CD4-positive, alpha-beta memory T cell (primary cell): ENCODE results near the gene TACC2. TPM values are rescaled to one million over a fixed set of nuclear protein-coding genes. Genes with fewer than 3 reads are reported as not detected.
A peak's percentile ranks its signal among the peaks of the same experiment; 100 is the strongest.

ENCODE experiments used
- CTCF ChIA-PET: fragments of 350-600 bp; sonication (Branson Sonifier 250); formaldehyde crosslinking; loops from one replicate; lab custom pipeline; 2021; ENCODE audit warnings: inconsistent platforms; ENCODE audit not compliant: partially characterized antibody; lab: Charles Lee
- POLR2A ChIA-PET: fragments of 350-600 bp; sonication (Branson Sonifier 250); formaldehyde crosslinking; loops from one replicate; lab custom pipeline; 2021; ENCODE audit not compliant: partially characterized antibody; lab: Charles Lee
- DNase-seq, 5 donors: peaks; one replicate each; pipeline versions ENCODE4 v3.0.0 to v3.0.0-alpha.2; 2020 to 2022; ENCODE audit warnings: mixed read lengths in 1 of 5
- H3K27ac ChIP-seq: one replicate; pipeline ENCODE4 v1.7.0; 2013; ENCODE audit warnings: low read depth, low read length
- H3K27me3 ChIP-seq: 2 replicates; pipeline ENCODE4 v1.7.0; 2013; ENCODE audit warnings: mild to moderate bottlenecking, low read length, moderate library complexity; ENCODE audit not compliant: insufficient read depth
- H3K36me3 ChIP-seq: 2 replicates; pipeline ENCODE4 v1.7.0; 2013; ENCODE audit warnings: mild to moderate bottlenecking, low read length, moderate library complexity; ENCODE audit not compliant: insufficient read depth
- H3K4me1 ChIP-seq: 2 replicates; pipeline ENCODE4 v1.7.0; 2013; ENCODE audit warnings: mild to moderate bottlenecking, low read length, moderate library complexity; ENCODE audit not compliant: insufficient read depth
- H3K4me3 ChIP-seq, 2 donors: one replicate each; pipeline ENCODE4 v1.7.0; 2013; ENCODE audit warnings: low read length in 2 of 2, mild to moderate bottlenecking in 1 of 2
- H3K9me3 ChIP-seq, 2 donors: one replicate each; pipeline ENCODE4 v1.7.0; 2013; ENCODE audit warnings: low read length in 2 of 2, control low read depth in 1 of 2; ENCODE audit not compliant: control insufficient read depth in 1 of 2
- H3K27ac Mint-ChIP-seq, 7 donors: one replicate each; pipeline ENCODE4 v1.8.0; 2020 to 2021; ENCODE audit warnings: mixed read lengths in 7 of 7, mild to moderate bottlenecking in 6 of 7, inconsistent platforms in 3 of 7, moderate library complexity in 3 of 7
- H3K27me3 Mint-ChIP-seq, 2 donors: one replicate each; pipeline ENCODE4 v1.8.0; 2020 to 2021; ENCODE audit warnings: mixed read lengths in 2 of 2
- H3K36me3 Mint-ChIP-seq, 2 donors: one replicate each; pipeline ENCODE4 v1.8.0; 2020 to 2021; ENCODE audit warnings: mixed read lengths in 2 of 2, inconsistent platforms in 1 of 2, mild to moderate bottlenecking in 1 of 2
- H3K4me1 Mint-ChIP-seq, 4 donors: one replicate each; pipeline ENCODE4 v1.8.0; 2020 to 2021; ENCODE audit warnings: mixed read lengths in 4 of 4, mild to moderate bottlenecking in 1 of 4
- H3K4me3 Mint-ChIP-seq, 8 donors: one replicate each; pipeline ENCODE4 v1.8.0; 2020 to 2021; ENCODE audit warnings: mixed read lengths in 8 of 8, mild to moderate bottlenecking in 7 of 8, moderate library complexity in 6 of 8, inconsistent platforms in 3 of 8
- H3K9me3 Mint-ChIP-seq, 8 donors: one replicate each; pipeline ENCODE4 v1.8.0; 2020 to 2021; ENCODE audit warnings: mixed read lengths in 8 of 8, mild to moderate bottlenecking in 5 of 8, inconsistent platforms in 3 of 8, moderate library complexity in 1 of 8
- intact Hi-C: fragments of 100-400 bp; cut with micrococcal nuclease; formaldehyde crosslinking; loops from one replicate; pipeline ENCODE4 v1.15.1; 2023
- polyA plus RNA-seq, 2 donors: library from polyadenylated mRNA; unstranded; fragments of 300-500 nt; fragmentation: Illumina TruSeq; gene quantifications; one replicate each; pipeline ENCODE4 v1.2.3, GENCODE V29; 2021
- total RNA-seq, 2 experiments: library from RNA; stranded (reverse); gene quantifications; one replicate each; pipeline ENCODE4 v1.2.3, GENCODE V29; 2021

The TACC2 gene
- total and polyA plus RNA-seq, 4 experiments from 2014 or later, result not detected

GRCh38 chr10:122052701-122053100 is 63.7 kb downstream of the TACC2 start:
- Mint-ChIP-seq H3K27me3 (peaks cover 4 to 5% of the 10 kb centered on the region in 2 donors), H3K4me3 (no peak overlapping the region), H3K9me3 (peaks cover 0 to 4% (median 3%) of the 10 kb centered on the region in 8 donors), H3K36me3 (no peaks in the 10 kb centered on the region), H3K4me1 (no peaks in the 10 kb centered on the region), H3K27ac (no peak overlapping the region)
- no peak overlapping the region for H3K27ac ChIP-seq
- no peak overlapping the region for H3K4me3 ChIP-seq
- intact Hi-C loops, result no loop called here
- no peaks in the 10 kb centered on the region for H3K27me3 ChIP-seq
- H3K4me1 ChIP-seq, result no peaks in the 10 kb centered on the region
- no peak for DNase-seq
- ChIA-PET POLR2A (no interaction called here), CTCF (interaction anchor here (0.6 kb wide), 1 partner anchor 167 kb away, joined by 3 read pairs; no protein-coding TSS in a partner anchor)
- H3K36me3 ChIP-seq, result no peaks in the 10 kb centered on the region
- H3K9me3 ChIP-seq, result no peaks in the 10 kb centered on the region

- Histone ChIP-seq H3K4me3 (no peak overlapping the region), H3K9me3 (no peaks in the 10 kb centered on the region), H3K27ac (no peak overlapping the region), H3K27me3 (no peaks in the 10 kb centered on the region), H3K36me3 (no peaks in the 10 kb centered on the region), H3K4me1 (no peaks in the 10 kb centered on the region)
- no peak for DNase-seq
- Mint-ChIP-seq H3K4me1 (no peaks in the 10 kb centered on the region), H3K27me3 (peaks cover 4 to 8% of the 10 kb centered on the region in 2 donors), H3K27ac (no peak overlapping the region), H3K4me3 (no peak overlapping the region), H3K36me3 (no peaks in the 10 kb centered on the region), H3K9me3 (peaks cover 0 to 4% (median 3%) of the 10 kb centered on the region in 8 donors)
- ChIA-PET POLR2A (no interaction called here), CTCF (no interaction called here)
- intact Hi-C loops, result no loop called here
Measured at GRCh38 chr10:122053314-122053713, 64.4 kb downstream of the TACC2 start.

GRCh38 chr10:122054048-122055025 is 65.4 kb downstream of the TACC2 start:
- POLR2A ChIA-PET, result no interaction called here
- DNase-seq, result no peak
- H3K4me1 ChIP-seq, result no peaks in the 10 kb centered on the region
- peaks cover 4 to 8% of the 10 kb centered on the region in 2 donors for H3K27me3 Mint-ChIP-seq
- H3K36me3 ChIP-seq, result no peaks in the 10 kb centered on the region
- H3K4me3 ChIP-seq, result no peak overlapping the region
- H3K4me3 Mint-ChIP-seq, result no peak overlapping the region
- intact Hi-C loops, result no loop called here
- no peak overlapping the region for H3K27ac Mint-ChIP-seq
- no peak overlapping the region for H3K27ac ChIP-seq
- H3K4me1 Mint-ChIP-seq, result no peaks in the 10 kb centered on the region
- peaks cover 0 to 4% (median 3%) of the 10 kb centered on the region in 8 donors for H3K9me3 Mint-ChIP-seq
- H3K36me3 Mint-ChIP-seq, result no peaks in the 10 kb centered on the region
- no peaks in the 10 kb centered on the region for H3K27me3 ChIP-seq
- H3K9me3 ChIP-seq, result no peaks in the 10 kb centered on the region
- CTCF ChIA-PET, result no interaction called here

- Histone ChIP-seq H3K4me3 (no peak overlapping the region), H3K36me3 (no peaks in the 10 kb centered on the region), H3K27me3 (no peaks in the 10 kb centered on the region), H3K4me1 (no peaks in the 10 kb centered on the region), H3K9me3 (no peaks in the 10 kb centered on the region), H3K27ac (no peak overlapping the region)
- no peaks in the 10 kb centered on the region for H3K36me3 Mint-ChIP-seq
- ChIA-PET CTCF (no interaction called here), POLR2A (no interaction called here)
- H3K27ac Mint-ChIP-seq, result no peak overlapping the region
- peaks cover 4 to 8% of the 10 kb centered on the region in 2 donors for H3K27me3 Mint-ChIP-seq
- no peak overlapping the region for H3K4me3 Mint-ChIP-seq
- no peak for DNase-seq
- peaks cover 0 to 4% (median 4%) of the 10 kb centered on the region in 8 donors for H3K9me3 Mint-ChIP-seq
- no peaks in the 10 kb centered on the region for H3K4me1 Mint-ChIP-seq
- intact Hi-C loops, result no loop called here
Measured at GRCh38 chr10:122055252-122055651, 66.3 kb downstream of the TACC2 start.

- Histone ChIP-seq H3K4me1 (no peaks in the 10 kb centered on the region), H3K27ac (no peak overlapping the region), H3K36me3 (no peaks in the 10 kb centered on the region), H3K27me3 (no peaks in the 10 kb centered on the region), H3K9me3 (no peaks in the 10 kb centered on the region), H3K4me3 (no peak overlapping the region)
- CTCF ChIA-PET, result no interaction called here
- Mint-ChIP-seq H3K4me1 (no peaks in the 10 kb centered on the region), H3K36me3 (no peaks in the 10 kb centered on the region), H3K27ac (no peak overlapping the region), H3K9me3 (peaks cover 0 to 4% (median 4%) of the 10 kb centered on the region in 8 donors), H3K4me3 (no peak overlapping the region), H3K27me3 (peaks cover 4 to 8% of the 10 kb centered on the region in 2 donors)
- POLR2A ChIA-PET, result no interaction called here
- no peak for DNase-seq
- intact Hi-C loops, result no loop called here
Measured at GRCh38 chr10:122056431-122057094, 67.6 kb downstream of the TACC2 start.

GRCh38 chr10:122057841-122058413 is 69.0 kb downstream of the TACC2 start:
- H3K36me3 ChIP-seq, result no peaks in the 10 kb centered on the region
- Mint-ChIP-seq H3K27me3 (peaks cover 3 to 7% of the 10 kb centered on the region in 2 donors), H3K4me1 (no peaks in the 10 kb centered on the region), H3K4me3 (no peak overlapping the region), H3K27ac (peak overlapping the region in 1 of 7 donors; percentile 57), H3K9me3 (peaks cover 0 to 4% (median 3%) of the 10 kb centered on the region in 8 donors), H3K36me3 (no peaks in the 10 kb centered on the region)
- H3K9me3 ChIP-seq, result no peaks in the 10 kb centered on the region
- no peak for DNase-seq
- ChIA-PET CTCF (no interaction called here), POLR2A (no interaction called here)
- intact Hi-C loops, result no loop called here
- H3K4me3 ChIP-seq, result no peak overlapping the region
- no peaks in the 10 kb centered on the region for H3K4me1 ChIP-seq
- H3K27me3 ChIP-seq, result no peaks in the 10 kb centered on the region
- no peak overlapping the region for H3K27ac ChIP-seq

GRCh38 chr10:122060250-122060649 is 71.3 kb downstream of the TACC2 start:
- no peaks in the 10 kb centered on the region for H3K36me3 Mint-ChIP-seq
- H3K27ac Mint-ChIP-seq, result no peak overlapping the region
- POLR2A ChIA-PET, result no interaction called here
- no peaks in the 10 kb centered on the region for H3K27me3 ChIP-seq
- intact Hi-C loops, result no loop called here
- H3K4me1 ChIP-seq, result no peaks in the 10 kb centered on the region
- H3K27me3 Mint-ChIP-seq, result peaks cover 1 to 3% of the 10 kb centered on the region in 2 donors
- no peaks in the 10 kb centered on the region for H3K4me1 Mint-ChIP-seq
- peaks cover 0 to 4% (median 0%) of the 10 kb centered on the region in 8 donors for H3K9me3 Mint-ChIP-seq
- H3K4me3 ChIP-seq, result no peak overlapping the region
- no peak overlapping the region for H3K27ac ChIP-seq
- H3K4me3 Mint-ChIP-seq, result no peak overlapping the region
- CTCF ChIA-PET, result no interaction called here
- DNase-seq, result no peak
- H3K9me3 ChIP-seq, result no peaks in the 10 kb centered on the region
- H3K36me3 ChIP-seq, result no peaks in the 10 kb centered on the region
